C4-2B (cell line): Measurements from ENCODE around the gene TRIML1.

Source experiments
- H3K27ac ChIP-seq: fragments of 450-650 bp; 2 replicates; pipeline ENCODE4 v1.5.1; 2017
- ZFX ChIP-seq: fragments of 450-650 bp; IDR thresholded peaks from 2 replicates; pipeline ENCODE4 v1.6.1; 2017
- TF ChIP-seq, protein P1 (sequence below): fragments of 450-650 bp; conservative IDR thresholded peaks from 2 replicates; pipeline ENCODE4 v1.5.1; 2017; ENCODE audit warnings: mild to moderate bottlenecking

TRIML1 gene

DNA sequence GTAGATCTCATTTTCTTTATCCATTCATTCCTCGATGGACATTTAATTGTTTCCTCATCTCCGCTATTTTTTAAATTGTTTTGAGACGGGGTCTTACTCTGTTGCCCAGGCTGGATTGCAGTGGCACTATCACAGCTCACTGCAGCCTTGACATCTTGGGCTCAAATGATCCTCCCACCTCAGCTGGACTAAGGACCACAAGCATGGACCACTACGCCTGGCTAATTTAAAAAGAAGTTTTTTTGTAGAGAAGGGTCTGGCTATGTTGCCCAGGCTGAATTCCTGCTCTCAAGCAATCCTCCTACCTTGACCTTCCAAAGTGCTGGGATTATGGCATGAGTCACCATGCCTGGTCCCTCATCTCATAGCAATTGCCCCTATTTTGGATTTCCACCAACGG lies 7.0 kb upstream of the TRIML1 start:
- no peak overlapping the region for H3K27ac ChIP-seq
- TF ChIP-seq, protein P1, sequence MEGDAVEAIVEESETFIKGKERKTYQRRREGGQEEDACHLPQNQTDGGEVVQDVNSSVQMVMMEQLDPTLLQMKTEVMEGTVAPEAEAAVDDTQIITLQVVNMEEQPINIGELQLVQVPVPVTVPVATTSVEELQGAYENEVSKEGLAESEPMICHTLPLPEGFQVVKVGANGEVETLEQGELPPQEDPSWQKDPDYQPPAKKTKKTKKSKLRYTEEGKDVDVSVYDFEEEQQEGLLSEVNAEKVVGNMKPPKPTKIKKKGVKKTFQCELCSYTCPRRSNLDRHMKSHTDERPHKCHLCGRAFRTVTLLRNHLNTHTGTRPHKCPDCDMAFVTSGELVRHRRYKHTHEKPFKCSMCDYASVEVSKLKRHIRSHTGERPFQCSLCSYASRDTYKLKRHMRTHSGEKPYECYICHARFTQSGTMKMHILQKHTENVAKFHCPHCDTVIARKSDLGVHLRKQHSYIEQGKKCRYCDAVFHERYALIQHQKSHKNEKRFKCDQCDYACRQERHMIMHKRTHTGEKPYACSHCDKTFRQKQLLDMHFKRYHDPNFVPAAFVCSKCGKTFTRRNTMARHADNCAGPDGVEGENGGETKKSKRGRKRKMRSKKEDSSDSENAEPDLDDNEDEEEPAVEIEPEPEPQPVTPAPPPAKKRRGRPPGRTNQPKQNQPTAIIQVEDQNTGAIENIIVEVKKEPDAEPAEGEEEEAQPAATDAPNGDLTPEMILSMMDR = no peak
- TF ChIP-seq ZFX = no peak

DNA sequence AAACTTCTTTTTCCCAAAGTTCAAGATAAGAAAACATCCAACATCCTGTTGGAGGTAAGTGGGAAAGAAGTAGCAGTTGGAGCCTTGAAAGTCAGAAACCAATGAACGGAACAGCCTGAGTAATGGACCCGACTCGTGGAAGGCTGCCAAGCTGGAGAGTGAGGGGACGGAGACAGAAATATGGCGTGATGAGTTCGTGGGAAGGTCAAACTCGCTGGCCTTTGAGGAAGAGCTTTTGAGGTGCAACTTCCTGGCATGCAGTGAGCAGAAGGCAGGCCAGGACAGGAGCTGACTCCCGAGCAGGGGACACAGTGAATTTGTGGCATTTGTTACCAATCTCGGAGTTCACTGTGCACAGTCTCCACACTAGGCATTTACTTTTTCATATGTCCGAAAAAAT lies 1.0 kb upstream of the TRIML1 start:
- no peak overlapping the region for H3K27ac ChIP-seq
- TF ChIP-seq, protein P1 = no peak

DNA sequence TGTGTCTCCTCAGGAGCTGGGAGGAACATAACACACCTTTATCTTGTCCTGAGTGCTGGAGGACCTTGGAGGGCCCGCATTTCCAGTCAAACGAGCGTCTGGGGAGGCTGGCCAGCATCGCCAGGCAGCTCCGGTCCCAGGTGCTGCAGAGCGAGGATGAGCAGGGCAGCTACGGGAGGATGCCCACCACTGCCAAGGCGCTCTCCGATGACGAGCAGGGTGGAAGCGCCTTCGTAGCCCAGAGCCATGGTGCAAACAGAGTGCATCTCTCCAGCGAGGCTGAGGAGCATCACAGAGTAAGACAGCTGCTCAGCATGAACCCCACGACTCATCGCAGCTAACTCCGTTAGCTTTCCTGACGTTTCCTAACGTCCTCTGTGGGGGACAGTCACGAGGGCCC lies 430 bp downstream of the TRIML1 start:
- TF ChIP-seq ZFX = no peak
- TF ChIP-seq, protein P1 = no peak
- no peak overlapping the region for H3K27ac ChIP-seq

DNA sequence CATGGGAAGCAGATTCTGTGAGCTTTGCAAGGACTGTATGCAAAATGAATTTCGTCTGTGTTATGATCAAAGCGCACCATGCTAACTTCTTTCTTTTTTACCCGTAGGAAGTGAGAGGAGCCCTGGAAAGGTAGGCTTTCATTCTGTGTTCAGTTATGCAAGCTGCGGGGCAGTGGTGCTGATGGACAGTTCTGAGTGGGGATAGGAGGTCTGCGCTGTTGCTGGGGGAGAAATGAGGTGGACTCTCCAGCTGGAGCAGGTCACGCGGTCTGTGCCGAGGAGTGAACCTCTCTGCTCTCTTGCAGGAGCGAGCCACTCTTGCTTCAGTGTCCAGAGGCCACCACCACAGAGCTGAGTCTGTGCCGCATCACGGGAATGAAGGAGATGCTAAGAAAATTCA lies 4.5 kb downstream of the TRIML1 start:
- TF ChIP-seq ZFX = no peak
- TF ChIP-seq, protein P1 = no peak
- no peak overlapping the region for H3K27ac ChIP-seq

DNA sequence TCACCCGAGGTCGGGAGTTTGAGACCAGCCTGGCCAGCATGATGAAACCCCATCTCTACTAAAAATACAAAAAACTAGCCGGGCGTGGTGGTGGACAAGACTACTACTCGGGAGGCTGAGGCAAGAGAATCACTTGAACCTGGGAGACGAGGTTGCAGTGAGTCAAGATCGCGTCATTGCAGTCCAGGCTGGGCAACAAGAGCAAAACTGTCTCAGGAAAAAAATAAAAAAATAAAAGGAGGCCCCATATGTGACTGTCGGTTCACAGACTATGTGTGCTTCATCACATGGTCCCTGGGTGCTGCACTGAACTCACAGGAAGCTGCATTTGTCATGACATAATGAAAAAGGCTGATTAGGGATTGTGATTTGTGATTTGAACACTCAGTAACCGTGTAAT lies 6.4 kb downstream of the TRIML1 start:
- no peak overlapping the region for H3K27ac ChIP-seq
- TF ChIP-seq, protein P1 = no peak
- no peak for TF ChIP-seq ZFX

DNA sequence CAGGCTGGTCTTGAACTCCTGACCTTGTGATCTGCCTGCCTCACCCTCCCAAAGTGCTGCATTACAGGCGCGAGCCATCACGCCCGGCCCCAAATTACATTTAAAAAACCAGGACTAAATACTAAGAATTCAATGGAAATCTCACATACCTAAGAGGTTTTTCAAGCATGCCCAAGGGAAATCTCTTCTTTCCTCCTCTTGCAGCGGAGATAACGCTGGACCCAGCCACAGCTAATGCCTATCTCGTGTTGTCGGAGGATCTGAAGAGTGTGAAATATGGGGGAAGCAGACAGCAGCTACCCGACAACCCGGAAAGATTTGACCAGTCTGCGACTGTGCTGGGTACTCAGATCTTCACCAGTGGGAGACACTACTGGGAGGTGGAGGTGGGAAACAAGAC lies 7.4 kb downstream of the TRIML1 start:
- no peak overlapping the region for H3K27ac ChIP-seq
- TF ChIP-seq ZFX = no peak

DNA sequence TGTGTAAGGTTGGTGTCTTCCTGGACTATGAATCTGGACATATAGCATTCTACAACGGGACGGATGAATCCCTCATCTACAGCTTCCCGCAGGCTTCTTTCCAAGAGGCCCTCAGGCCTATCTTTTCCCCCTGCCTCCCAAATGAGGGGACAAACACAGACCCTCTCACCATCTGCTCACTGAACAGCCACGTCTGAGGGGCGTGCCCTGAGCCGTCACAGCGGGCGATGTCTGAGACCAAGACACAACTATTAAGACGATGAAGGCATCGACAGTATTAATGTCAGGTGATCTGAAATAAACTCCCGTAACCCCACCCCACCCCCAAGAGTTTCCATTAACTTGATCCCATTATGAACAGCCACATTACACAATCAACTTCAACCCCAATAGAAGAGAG lies 7.9 kb downstream of the TRIML1 start:
- TF ChIP-seq, protein P1 = no peak
- no peak for TF ChIP-seq ZFX
- no peak overlapping the region for H3K27ac ChIP-seq

DNA sequence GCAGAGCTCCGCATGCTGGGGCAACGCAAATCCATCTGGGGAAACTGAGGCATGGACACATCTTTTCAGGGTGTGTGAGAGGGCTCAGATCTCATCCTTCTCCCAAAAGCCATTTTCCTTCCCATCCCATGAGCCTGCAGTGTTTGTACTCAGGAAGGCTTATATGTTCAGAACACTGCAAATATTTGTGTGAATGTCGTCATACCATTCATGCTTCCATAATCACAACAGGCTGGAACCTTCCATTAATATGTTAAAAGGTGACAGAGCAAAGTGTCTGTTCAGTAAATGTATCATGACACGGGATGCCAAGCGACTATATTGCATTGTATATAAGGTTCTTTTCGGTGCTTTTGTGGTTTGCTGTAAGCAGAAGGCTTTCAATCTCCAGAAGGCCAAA lies 8.5 kb downstream of the TRIML1 start:
- TF ChIP-seq, protein P1 = no peak
- no peak for TF ChIP-seq ZFX
- no peak overlapping the region for H3K27ac ChIP-seq
